CD4-positive, alpha-beta T cell treated with Interleukin-15 for 4 hours (primary cell): Measurements from ENCODE around the gene EPHB2.

Source experiments
- DNase-seq: peaks from one replicate; pipeline ENCODE4 v3.0.0-alpha.2; 2020; ENCODE audit warnings: low spot score

Gene EPHB2

DNA sequence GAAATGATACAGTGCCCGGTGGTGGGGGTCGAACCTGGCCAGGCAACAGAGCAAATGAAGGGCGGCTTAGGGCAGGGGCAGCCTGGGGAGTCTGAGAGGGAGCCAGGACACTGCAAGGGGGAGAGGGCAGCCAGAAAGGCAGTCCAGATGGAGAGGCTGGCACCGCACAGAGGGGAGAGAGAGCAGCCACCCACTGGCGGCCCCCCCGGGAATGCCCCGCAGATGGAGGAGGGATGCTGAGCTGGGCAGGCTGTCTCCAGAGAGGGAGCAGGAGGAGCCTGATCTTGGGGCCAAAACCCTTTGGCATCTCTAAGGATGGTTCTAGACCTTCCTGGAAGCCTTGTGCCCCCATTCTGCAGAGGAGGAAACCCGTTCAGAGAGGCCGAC is 149.8 kb downstream of the EPHB2 start:
- no peak for DNase-seq

- DNase-seq, result no peak
These were observed 150.3 kb downstream of the EPHB2 start for GRCh38 chr1:22860883-22861385.

DNA sequence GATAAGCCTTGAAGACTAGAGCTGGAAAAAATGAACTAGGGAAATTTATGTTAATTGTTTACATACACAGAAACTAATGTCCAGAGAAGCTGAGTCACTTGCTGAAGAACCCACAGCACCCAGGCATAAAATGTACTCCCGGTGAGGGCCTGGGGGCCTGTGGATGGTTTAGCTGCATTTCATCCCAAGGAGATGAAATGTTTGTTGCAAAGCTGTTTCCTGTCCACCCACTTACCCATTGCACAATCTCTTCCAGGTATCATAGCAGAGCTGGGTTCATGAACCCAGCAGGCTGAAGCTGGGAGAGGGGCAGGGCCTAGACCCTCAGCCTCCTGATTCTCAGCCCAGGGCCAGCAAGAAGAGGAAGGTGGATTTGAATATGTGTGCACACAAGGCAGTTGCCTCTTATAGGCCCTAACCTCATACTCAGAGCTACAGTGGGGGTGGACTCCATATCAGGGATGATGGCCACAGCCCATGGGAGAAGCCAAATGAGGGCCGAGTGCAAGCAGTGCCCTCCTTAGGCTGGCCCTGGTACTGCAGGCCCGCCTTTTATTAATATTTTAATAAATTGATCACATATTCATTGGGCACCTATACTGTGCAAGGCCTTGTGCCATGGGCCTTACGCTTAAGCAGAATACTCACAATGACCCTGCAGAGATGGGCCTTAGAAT is 151.3 kb downstream of the EPHB2 start:
- no peak for DNase-seq

DNA sequence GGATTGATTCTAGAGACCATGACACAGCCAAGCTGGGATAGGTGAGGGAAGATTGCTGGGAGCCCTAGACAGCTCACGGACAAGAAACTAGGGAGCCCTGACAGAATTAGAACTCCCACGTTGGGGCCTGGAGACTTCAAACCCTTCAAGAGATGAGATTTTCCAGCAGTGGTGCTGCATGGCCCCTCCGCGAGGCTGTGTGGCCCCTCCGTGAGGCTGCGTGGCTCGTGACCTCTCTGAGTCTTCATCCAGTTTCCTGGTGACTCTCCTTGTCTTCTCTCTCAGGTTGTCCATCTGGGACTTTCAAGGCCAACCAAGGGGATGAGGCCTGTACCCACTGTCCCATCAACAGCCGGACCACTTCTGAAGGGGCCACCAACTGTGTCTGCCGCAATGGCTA is 152.1 kb downstream of the EPHB2 start:
- no peak for DNase-seq

- DNase-seq, result no peak
These were observed 153.1 kb downstream of the EPHB2 start for GRCh38 chr1:22863766-22864165.

GRCh38 chr1:22864886-22865285 is 154.2 kb downstream of the EPHB2 start:
- DNase-seq, result no peak

GRCh38 chr1:22865736-22866135 is 155.1 kb downstream of the EPHB2 start:
- no peak for DNase-seq

DNA sequence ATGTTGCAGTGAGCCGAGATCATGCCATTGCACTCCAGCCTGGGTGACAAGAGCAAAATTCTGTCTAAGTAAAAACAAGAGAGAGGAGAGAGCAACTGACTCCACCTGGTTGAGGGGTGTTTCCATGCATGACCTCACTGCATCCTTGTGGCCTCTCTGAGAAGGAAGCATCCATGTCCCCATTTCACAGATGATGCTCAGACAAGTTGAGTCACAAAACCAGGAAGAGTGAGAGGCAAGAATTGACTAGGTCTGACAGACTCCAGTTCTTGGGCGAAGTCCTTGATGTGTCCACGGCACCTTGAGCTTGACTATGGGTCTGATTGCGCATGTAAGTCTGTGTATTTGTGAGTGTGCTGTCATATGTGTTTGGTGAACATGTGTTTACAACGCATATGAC is 156.2 kb downstream of the EPHB2 start:
- DNase-seq, result no peak

- DNase-seq, result no peak
These were observed 157.7 kb downstream of the EPHB2 start for GRCh38 chr1:22868331-22868730.

- DNase-seq, result no peak
These were observed 158.7 kb downstream of the EPHB2 start for GRCh38 chr1:22869325-22869724.

DNA sequence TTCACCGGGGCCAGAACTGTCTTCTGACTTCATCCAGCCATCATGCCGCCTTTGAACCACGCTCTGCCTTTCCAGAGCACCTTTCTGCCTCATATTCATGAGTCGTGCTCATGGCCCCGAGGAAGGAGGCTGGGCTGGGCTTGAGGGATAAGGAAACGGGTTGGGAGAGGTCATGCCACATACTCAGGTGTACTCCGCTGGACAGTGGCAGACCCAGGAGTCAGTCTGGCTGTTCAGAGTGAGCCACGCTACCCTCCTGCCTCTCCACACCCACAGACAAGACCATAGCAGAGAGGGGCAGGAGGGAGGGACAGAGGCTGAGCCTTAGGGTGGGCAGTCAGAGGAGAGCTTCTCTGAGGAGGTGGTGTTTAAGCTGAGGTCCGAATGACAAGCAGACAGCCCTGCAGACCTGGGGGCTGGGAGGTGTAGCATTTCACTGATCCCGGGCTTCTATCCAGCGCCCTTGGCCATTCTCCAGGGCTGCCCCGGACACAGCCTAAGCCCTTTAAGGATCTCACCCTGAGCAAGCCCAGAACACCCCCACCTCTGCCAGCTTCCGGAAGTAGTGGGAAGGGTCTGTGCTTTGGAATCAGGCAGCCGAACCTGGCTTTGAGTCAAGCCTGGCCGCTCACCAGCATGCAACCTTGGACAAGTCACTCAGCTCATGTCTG is 159.7 kb downstream of the EPHB2 start:
- DNase-seq, result no peak

- no peak for DNase-seq
These were observed 162.5 kb downstream of the EPHB2 start for GRCh38 chr1:22872981-22873664.

DNA sequence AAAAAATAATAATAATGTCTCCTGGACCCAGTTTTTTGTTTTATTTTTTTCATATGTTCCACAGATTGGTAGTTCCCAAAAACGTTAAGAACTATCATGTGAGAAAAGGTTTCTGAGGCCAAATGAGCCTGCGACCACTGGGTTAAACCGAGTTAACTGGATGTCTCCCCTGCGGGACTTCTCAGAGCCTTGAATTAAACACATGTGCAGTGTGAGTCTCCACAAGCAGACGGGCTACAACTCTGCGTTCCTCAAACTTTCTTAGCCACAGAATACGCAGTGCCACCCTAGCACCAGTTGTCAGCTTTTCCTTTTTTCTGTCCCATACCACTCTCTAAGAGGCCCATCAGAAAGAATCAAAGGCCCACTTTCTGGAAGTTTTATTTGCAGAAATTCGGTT is 164.1 kb downstream of the EPHB2 start:
- no peak for DNase-seq

- DNase-seq, result no peak
These were observed 164.6 kb downstream of the EPHB2 start for GRCh38 chr1:22875241-22875640.

GRCh38 chr1:22875841-22876240 is 165.2 kb downstream of the EPHB2 start:
- no peak for DNase-seq

DNA sequence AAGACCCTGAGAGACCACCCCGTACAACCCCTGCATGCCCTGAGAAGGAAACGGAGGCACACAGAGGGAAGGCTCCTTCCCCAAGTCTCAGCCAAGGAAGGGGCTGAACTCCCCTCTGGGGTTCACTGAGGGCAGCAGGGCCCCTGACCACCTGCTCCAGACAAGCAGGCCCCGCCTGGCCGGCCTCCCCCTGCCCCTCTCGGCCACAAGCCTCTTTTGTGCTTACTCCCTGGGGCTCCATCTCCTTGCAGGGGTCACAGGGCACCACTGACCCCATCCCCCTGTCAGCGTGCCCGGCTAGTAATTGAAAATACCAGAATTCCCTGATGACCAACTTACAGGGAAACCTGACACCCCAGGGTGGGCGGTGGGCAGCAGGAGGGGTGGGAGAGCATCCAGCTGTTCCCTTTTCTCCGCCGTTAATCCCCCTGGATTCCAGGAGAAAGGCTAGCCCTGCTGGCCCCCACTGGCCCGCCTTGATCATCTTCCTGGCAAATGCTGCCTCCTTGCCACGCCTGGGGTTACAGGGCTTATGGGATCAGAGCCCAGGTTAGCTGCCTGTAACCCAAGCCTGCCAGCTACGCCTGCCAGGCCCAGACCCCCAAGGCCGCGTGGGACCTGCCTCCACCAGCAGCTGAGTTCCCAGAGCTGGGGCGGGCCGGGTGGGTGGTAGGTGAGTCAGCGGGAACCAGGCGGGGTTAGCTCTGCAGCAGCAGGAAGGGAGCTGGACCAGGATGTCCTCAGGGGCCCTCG is 165.9 kb downstream of the EPHB2 start:
- no peak for DNase-seq

GRCh38 chr1:22877112-22877915 is 166.7 kb downstream of the EPHB2 start:
- DNase-seq, result no peak

- no peak for DNase-seq
These were observed 167.3 kb downstream of the EPHB2 start for GRCh38 chr1:22877980-22878379.

- DNase-seq, result no peak
These were observed 168.0 kb downstream of the EPHB2 start for GRCh38 chr1:22878626-22879025.

DNA sequence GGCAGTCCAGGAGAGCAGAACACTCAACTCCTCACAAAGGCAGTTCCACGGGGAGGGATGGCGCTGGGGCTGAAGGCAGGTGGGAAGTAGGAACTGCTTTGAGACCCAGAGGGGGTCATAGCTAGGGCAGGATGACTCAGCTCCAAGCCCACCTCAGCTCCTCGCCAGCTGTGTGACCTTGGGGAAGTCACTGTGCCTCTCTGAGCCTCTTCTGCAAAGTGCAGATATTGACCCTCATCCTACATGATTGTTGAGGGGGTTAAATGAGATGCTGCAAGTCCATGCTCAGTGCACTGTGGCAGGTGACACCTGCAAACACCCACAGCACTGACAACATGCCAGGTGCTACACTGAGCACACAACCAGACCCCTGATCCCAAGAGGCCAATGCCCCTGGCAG is 168.8 kb downstream of the EPHB2 start:
- DNase-seq, result no peak

GRCh38 chr1:22880174-22880601 is 169.5 kb downstream of the EPHB2 start:
- no peak for DNase-seq

DNA sequence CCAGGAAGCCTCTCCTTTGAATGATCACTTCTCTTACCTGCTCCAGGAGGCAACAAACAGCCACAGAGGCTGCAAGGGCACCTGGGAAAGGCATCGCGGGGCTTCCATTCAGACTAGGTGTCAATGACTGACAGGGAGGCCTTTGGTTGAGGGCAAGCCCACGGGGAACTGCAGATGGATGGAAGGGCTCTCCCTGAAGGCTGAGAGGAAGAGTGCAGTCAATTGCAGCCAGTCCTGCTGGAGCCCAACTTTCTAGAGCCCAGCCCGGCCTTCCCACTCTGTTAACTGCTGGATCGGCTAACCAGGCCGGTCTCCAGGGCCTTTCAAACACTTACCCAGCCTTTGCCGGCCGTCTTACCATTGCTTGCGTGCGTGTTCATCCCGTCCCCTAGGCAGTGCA is 172.8 kb downstream of the EPHB2 start:
- DNase-seq, result no peak
